Psoas muscle (tissue), 8 donors: ENCODE results near the gene CD180. TPM values are rescaled to one million over a fixed set of nuclear protein-coding genes. Genes with fewer than 3 reads are reported as not detected.

Experiments used
- ATAC-seq, 4 donors: fragments of 200-7000 bp; cut with Tn5 transposase; one replicate each; pipeline ENCODE4 v1.9.1; 2020; ENCODE audit warnings: moderate library complexity in 3 of 4, mild to moderate bottlenecking in 2 of 4
- DNase-seq, 2 donors: peaks; one replicate each; pipeline ENCODE4 v3.0.0-alpha.2; 2020
- H3K27ac ChIP-seq: fragments of 200-600 bp; one replicate; pipeline ENCODE4 v1.8.0; 2022
- H3K27me3 ChIP-seq, 3 donors: fragments of 200-600 bp in 1 of 3; one replicate each; pipeline versions ENCODE4 v1.6.1 to v1.8.0; 2013 to 2022; ENCODE audit warnings: low read length in 2 of 3, mild to moderate bottlenecking in 2 of 3, moderate library complexity in 1 of 3; ENCODE audit not compliant: insufficient read depth in 3 of 3
- H3K36me3 ChIP-seq, 2 donors: fragments of 200-600 bp in 1 of 2; one replicate each; pipeline versions ENCODE4 v1.6.1 to v1.8.0; 2013 to 2022; ENCODE audit warnings: low read depth in 1 of 2, mild to moderate bottlenecking in 1 of 2, moderate library complexity in 1 of 2; ENCODE audit not compliant: insufficient read depth in 1 of 2
- H3K4me1 ChIP-seq: fragments of 200-600 bp; one replicate; pipeline ENCODE4 v1.8.0; 2022
- H3K4me3 ChIP-seq: fragments of 200-600 bp; one replicate; pipeline ENCODE4 v1.8.0; 2022; ENCODE audit warnings: mild to moderate bottlenecking
- H3K9me3 ChIP-seq: fragments of 200-600 bp; one replicate; pipeline ENCODE4 v1.8.0; 2022
- CTCF ChIP-seq: fragments of 200-600 bp; IDR thresholded peaks from one replicate; pipeline ENCODE4 v1.8.0; 2022; ENCODE audit warnings: antibody characterized with exemption
- WGBS, 3 donors: extraction: QIAGEN DNeasy Blood & Tissue Kit; methylation state at CpG; one replicate each; pipeline versions ENCODE4 v1.1.6 to v1.1.7; 2013; 5-methylcytosine and 5-hydroxymethylcytosine counted together
- intact Hi-C, 2 donors: fragments of 100-400 bp; cut with DNase I; formaldehyde crosslinking; loops; one replicate each; pipeline versions ENCODE4 v1.11.0 to v1.14.2; 2022
- polyA plus RNA-seq, 3 donors: library from polyadenylated mRNA; stranded (reverse); fragments of 200-250 nt; gene quantifications; one replicate each; pipeline ENCODE4 v1.2.3, GENCODE V29; 2013
- total RNA-seq, 4 donors: library from RNA; stranded (reverse); fragmentation: NEBNext Ultra II Directional in 2 of 4; extraction: Animal tissue kit (Norgen Biotek cat#: 25700) in 2 of 4; gene quantifications; one replicate each; pipeline versions ENCODE4 v1.2.1 to v1.2.4, GENCODE V29; 2021 to 2023
- donor health status: healthy with polysubstance abuse.
- donor health status: DM: no; HTN: no; CAD: no; lungs with moderate emphysema.
- donor health status: Bipolar disorder and iron deficiency.
- donor health status: healthy.
- donor health status: DM: yes; HTN: yes; CAD: no.
- donor health status: DM: no; HTN: no; CAD: no.
- donor health status: DM: no; HTN: no; CAD: no.
- donor health status: DM: yes; HTN: yes; CAD: no.

Gene CD180
- total and polyA plus RNA-seq, 7 donors, result 0.06 to 0.74 (median 0.24) TPM

- 71 to 76% (median 75%) methylated on average over 3 of the region's 3 CpGs for WGBS, 3 donors
- TF ChIP-seq CTCF, result no peak
- ATAC-seq, result no peak
- Histone ChIP-seq H3K4me1 (no peaks in the 10 kb centered on the region), H3K9me3 (no peaks in the 10 kb centered on the region), H3K27me3 (no peaks in the 10 kb centered on the region), H3K4me3 (no peak overlapping the region), H3K27ac (no peak overlapping the region), H3K36me3 (peaks cover 6 to 94% of the 10 kb centered on the region in 2 donors)
- DNase-seq, result no peak
- intact Hi-C loops, result no loop called here
Observed at GRCh38 chr5:67133776-67134175, 62.8 kb downstream of the CD180 start.

GRCh38 chr5:67133217-67133616 is 63.4 kb downstream of the CD180 start:
- no peak for DNase-seq
- Histone ChIP-seq H3K36me3 (peaks cover 6 to 94% of the 10 kb centered on the region in 2 donors), H3K27me3 (no peaks in the 10 kb centered on the region), H3K9me3 (no peaks in the 10 kb centered on the region), H3K27ac (no peak overlapping the region), H3K4me3 (no peak overlapping the region), H3K4me1 (no peaks in the 10 kb centered on the region)
- 43 to 47% (median 44%) methylated on average over 2 of the region's 2 CpGs for WGBS, 3 donors
- intact Hi-C loops, result no loop called here
- TF ChIP-seq CTCF, result no peak
- ATAC-seq, result no peak

- no peaks in the 10 kb centered on the region for H3K4me1 ChIP-seq
- peaks cover 4% of the 10 kb centered on the region for H3K9me3 ChIP-seq
- H3K4me3 ChIP-seq, result no peak overlapping the region
- WGBS, 3 donors, result 94 to 98% (median 97%) methylated on average over 2 of the region's 2 CpGs
- H3K27me3 ChIP-seq, result no peaks in the 10 kb centered on the region
- intact Hi-C loops, result no loop called here
- H3K36me3 ChIP-seq, result peaks cover 3 to 74% of the 10 kb centered on the region in 2 donors
- no peak overlapping the region for H3K27ac ChIP-seq
- ATAC-seq (no peak), DNase-seq (no peak)
- TF ChIP-seq CTCF, result no peak
Observed at GRCh38 chr5:67129768-67130167, 66.8 kb downstream of the CD180 start.
